AG10803 (cell line): Measurements from ENCODE around the gene PIGS.

Experiments used
- DNase-seq: peaks from one replicate; pipeline ENCODE4 v3.0.0; 2010; ENCODE audit warnings: low read depth
- H3K4me3 ChIP-seq: 2 replicates; pipeline ENCODE4 v1.5.1; 2011; ENCODE audit warnings: mild to moderate bottlenecking, low read length, control low read depth
- CTCF ChIP-seq: conservative IDR thresholded peaks from 2 replicates; pipeline ENCODE4 v1.5.1; 2011; ENCODE audit warnings: mild to moderate bottlenecking, low read length, control low read depth, inconsistent platforms

Gene PIGS

GRCh38 chr17:28571361-28572122, at the start of gene PIGS:
PIGS (minus strand) TSS chr17:28571524; CDS start chr17:28571496, 28 bp downstream.
- TF ChIP-seq CTCF: no peak
- peak; percentile 87 for DNase-seq
- H3K4me3 ChIP-seq: peak within 1 kb of the TSS; percentile 97

DNA sequence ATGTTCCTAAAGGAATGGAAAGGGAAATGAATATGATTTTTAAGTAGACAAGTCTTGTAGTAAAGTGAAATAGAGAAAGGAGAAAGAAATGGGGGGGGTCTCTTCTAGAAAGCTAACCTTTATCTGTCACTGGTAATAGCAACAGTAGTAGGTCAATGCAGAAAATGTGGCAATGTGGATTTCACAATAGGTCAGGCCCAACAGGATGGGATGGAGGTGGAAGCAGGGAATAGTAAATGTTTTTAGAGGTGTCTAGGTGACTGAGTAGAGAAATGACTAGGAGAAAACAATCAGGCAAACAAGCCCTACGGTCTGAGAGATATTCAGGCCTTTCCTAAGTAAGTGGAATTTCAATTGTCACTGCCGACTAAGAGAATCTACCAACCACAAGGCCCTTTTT, 48.7 kb upstream of the PIGS start:
- no peak for DNase-seq
- no peak overlapping the region for H3K4me3 ChIP-seq
- TF ChIP-seq CTCF: no peak

- TF ChIP-seq CTCF: no peak
- no peak for DNase-seq
- no peak overlapping the region for H3K4me3 ChIP-seq
Observed at GRCh38 chr17:28618464-28618863, 47.1 kb upstream of the PIGS start.

- DNase-seq: no peak
- H3K4me3 ChIP-seq: no peak overlapping the region
- no peak for TF ChIP-seq CTCF
Observed at GRCh38 chr17:28616281-28616680, 45.0 kb upstream of the PIGS start.

GRCh38 chr17:28615260-28615940, 44.1 kb upstream of the PIGS start:
- TF ChIP-seq CTCF: no peak
- H3K4me3 ChIP-seq: no peak overlapping the region
- DNase-seq: no peak

DNA sequence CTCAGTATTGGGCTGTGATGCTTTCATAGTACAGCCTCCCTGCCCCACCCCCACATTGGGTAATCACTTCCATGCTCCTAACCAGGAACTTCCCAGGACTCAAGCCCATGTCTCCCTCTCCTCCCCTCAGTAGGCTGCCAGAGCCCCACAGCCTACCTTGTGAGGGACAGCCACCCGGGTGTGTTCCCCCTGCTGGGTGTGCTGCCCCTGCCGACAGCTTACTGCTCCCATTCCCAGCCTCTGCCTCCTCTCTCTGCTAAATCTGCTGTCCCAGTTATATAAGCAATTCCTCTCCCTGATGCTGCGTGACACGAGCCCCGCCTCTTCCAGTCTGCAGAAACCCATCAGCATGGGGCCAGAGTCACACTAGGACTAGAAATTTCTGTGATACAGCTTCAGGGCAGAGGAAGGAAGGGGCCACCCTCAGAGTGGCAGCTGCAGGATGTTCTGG, 42.6 kb upstream of the PIGS start, which contains the start of gene RSKR:
RSKR (minus strand) TSS at position 255 of the 451 bp plus-strand sequence; CDS start at position 231, 24 bp downstream.
- H3K4me3 ChIP-seq: no peak within 1 kb of the TSS
- TF ChIP-seq CTCF: no peak
- peak; percentile 8 for DNase-seq
